NT2/D1 (cell line): ENCODE measurements around the gene PSME4.
"Not testable (repeated sequence)": the region's sequence is repeated elsewhere in the genome, so short reads cannot be mapped to it uniquely, and the experiment has no call there.

Experiments
- DNase-seq: peaks from one replicate; pipeline ENCODE4 v3.0.0-alpha.2; 2011; ENCODE audit warnings: low read depth, low spot score
- H3K27me3 ChIP-seq: 2 replicates; pipeline ENCODE4 v1.6.0; 2011; ENCODE audit warnings: mild to moderate bottlenecking; ENCODE audit not compliant: insufficient read length, insufficient read depth
- H3K36me3 ChIP-seq: 2 replicates; pipeline ENCODE4 v1.6.1; 2011; ENCODE audit warnings: mild to moderate bottlenecking, low read length, mixed read lengths; ENCODE audit not compliant: insufficient read depth, insufficient read length
- H3K4me1 ChIP-seq: 2 replicates; pipeline ENCODE4 v1.5.1; 2011; ENCODE audit not compliant: insufficient read depth, insufficient read length
- H3K4me3 ChIP-seq: 2 replicates; pipeline ENCODE4 v1.5.1; 2011; ENCODE audit warnings: low read depth; ENCODE audit not compliant: insufficient read length
- H3K9ac ChIP-seq: 2 replicates; pipeline ENCODE4 v1.6.0; 2011; ENCODE audit warnings: low read depth; ENCODE audit not compliant: insufficient read length
- H3K9me3 ChIP-seq: 2 replicates; pipeline ENCODE4 v1.5.1; 2011; ENCODE audit warnings: mild to moderate bottlenecking, low read length; ENCODE audit not compliant: insufficient read depth
- SUZ12 ChIP-seq: IDR thresholded peaks from 2 replicates; pipeline ENCODE4 v1.6.1; 2011; ENCODE audit not compliant: insufficient read length, insufficient read depth; ENCODE audit errors: extremely low read depth
- YY1 ChIP-seq: IDR thresholded peaks from 2 replicates; pipeline ENCODE4 v1.6.1; 2011; ENCODE audit not compliant: insufficient read length, insufficient read depth
- ZNF274 ChIP-seq: IDR thresholded peaks from 2 replicates; pipeline ENCODE4 v1.6.1; 2011; ENCODE audit warnings: mild to moderate bottlenecking, low read depth, low read length

The PSME4 gene

GRCh38 chr2:53969968-53970723 lies 647 bp downstream of the PSME4 start:
- H3K9me3 ChIP-seq, result no peaks in the 10 kb centered on the region
- no peaks in the 10 kb centered on the region for H3K4me1 ChIP-seq
- peak overlapping the region; percentile 79 for H3K4me3 ChIP-seq
- TF ChIP-seq YY1 (no peak), ZNF274 (no peak), SUZ12 (no peak)
- no peaks in the 10 kb centered on the region for H3K36me3 ChIP-seq
- DNase-seq, result peak; percentile 11
- no peaks in the 10 kb centered on the region for H3K27me3 ChIP-seq
- H3K9ac ChIP-seq, result peak overlapping the region; percentile 89

DNA sequence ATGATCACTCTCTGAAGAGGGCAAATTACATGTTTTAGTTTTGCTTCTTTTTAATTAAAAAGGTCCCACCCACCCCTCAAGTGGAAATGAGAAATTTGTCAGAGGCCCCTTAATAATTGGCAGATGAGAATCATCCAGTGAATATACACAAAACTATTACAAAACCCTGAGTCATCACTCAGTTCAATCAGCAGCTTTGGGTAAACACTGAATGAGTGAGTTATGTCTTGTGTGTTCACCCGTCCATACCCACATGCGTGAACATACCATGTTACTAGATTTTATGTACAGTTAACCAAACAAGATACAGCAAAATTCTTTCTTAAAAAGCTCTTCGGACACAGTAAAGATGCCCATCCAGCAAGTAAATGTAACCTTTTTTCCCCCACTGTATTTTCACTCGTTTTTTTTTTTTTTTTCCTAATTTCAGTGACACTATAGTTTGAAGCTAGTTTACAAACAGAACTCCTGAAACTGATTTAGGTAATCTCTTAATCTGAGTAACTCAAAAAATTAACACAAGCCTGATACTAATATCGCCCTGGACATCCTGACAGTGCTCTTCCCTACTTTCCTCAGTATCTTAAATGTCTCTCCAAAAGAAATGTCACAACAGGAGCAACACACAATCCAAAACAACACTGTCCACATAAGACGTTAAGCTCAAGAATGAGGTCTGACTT lies 1.4 kb downstream of the PSME4 start:
- Histone ChIP-seq H3K4me3 (peak overlapping the region; percentile 79), H3K4me1 (no peaks in the 10 kb centered on the region), H3K9ac (peak overlapping the region; percentile 89), H3K27me3 (no peaks in the 10 kb centered on the region), H3K9me3 (no peaks in the 10 kb centered on the region), H3K36me3 (no peaks in the 10 kb centered on the region)
- no peak for DNase-seq
- no peak for TF ChIP-seq SUZ12
- no peak for TF ChIP-seq YY1
- no peak for TF ChIP-seq ZNF274

GRCh38 chr2:53964987-53965687 lies 5.7 kb downstream of the PSME4 start:
- Histone ChIP-seq H3K27me3 (no peaks in the 10 kb centered on the region), H3K4me3 (no peak overlapping the region), H3K4me1 (no peaks in the 10 kb centered on the region), H3K36me3 (no peaks in the 10 kb centered on the region), H3K9ac (no peak overlapping the region), H3K9me3 (no peaks in the 10 kb centered on the region)
- DNase-seq, result no peak
- TF ChIP-seq YY1 (no peak), SUZ12 (no peak), ZNF274 (no peak)

GRCh38 chr2:53964257-53964952 lies 6.4 kb downstream of the PSME4 start:
- TF ChIP-seq SUZ12 (no peak), YY1 (no peak), ZNF274 (no peak)
- no peaks in the 10 kb centered on the region for H3K27me3 ChIP-seq
- DNase-seq, result no peak
- H3K9ac ChIP-seq, result no peak overlapping the region
- H3K36me3 ChIP-seq, result no peaks in the 10 kb centered on the region
- no peaks in the 10 kb centered on the region for H3K9me3 ChIP-seq
- no peak overlapping the region for H3K4me3 ChIP-seq
- no peaks in the 10 kb centered on the region for H3K4me1 ChIP-seq

DNA sequence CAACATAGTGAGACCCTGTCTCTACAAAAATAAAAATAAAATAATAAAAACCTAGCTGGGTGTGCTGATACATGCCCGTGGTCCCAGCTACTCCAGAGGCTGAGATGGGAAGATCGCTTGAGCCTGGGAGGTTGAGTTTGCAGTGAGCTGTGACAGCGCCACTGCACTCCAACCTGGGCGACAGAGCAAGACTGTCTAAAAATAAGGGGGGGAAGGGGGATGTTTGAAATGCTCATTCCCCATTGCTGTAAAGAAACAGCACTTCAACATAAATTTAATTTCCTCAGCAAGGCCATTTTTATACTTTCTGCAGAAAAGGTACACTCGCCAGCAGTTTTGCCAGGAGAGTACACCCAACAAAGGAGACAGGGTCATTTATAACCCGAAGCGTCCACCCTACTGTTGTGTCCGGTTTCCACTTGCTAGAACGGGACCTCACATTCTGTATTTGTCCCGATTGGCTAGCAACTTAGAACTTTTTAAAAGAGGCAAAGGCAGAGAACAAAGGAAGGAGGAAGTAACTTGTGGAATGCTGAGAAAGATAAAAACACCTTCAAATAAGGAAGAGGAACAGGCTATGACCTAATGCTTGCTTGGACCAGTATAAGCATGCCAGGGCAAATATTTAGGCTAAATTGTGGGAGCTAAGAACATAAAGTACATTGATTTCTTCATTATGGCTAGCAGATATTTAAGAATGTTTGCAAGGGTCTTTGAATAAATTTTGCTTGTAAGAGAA lies 9.1 kb downstream of the PSME4 start:
- H3K27me3 ChIP-seq, H3K4me1 ChIP-seq, DNase-seq, H3K4me3 ChIP-seq, H3K9me3 ChIP-seq, H3K36me3 ChIP-seq, H3K9ac ChIP-seq: not testable (repeated sequence)

DNA sequence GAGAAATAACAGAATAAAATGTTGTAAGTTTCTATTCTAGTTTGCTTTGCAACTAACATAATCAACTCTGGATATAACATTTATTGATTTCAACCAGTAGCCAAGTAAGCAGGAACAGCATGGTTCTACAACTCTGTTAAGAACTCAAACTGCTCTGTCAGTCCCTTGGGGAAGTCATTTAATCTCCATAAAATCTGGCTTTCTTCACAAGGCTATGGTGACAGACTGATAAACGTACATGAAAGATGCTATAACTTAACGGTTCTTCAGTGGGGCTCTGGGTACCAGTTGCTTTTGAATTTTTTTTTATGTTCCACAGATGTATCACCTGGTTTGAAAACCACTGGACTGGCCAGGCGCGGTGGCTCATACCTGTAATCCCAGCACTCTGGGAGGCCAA lies 10.3 kb downstream of the PSME4 start:
- H3K4me1 ChIP-seq, result no peaks in the 10 kb centered on the region
- H3K4me3 ChIP-seq, result no peak overlapping the region
- no peak for TF ChIP-seq ZNF274
- no peak for TF ChIP-seq YY1
- TF ChIP-seq SUZ12, result no peak
- no peaks in the 10 kb centered on the region for H3K27me3 ChIP-seq
- H3K9ac ChIP-seq, result no peak overlapping the region
- no peaks in the 10 kb centered on the region for H3K36me3 ChIP-seq
- no peak for DNase-seq
- no peaks in the 10 kb centered on the region for H3K9me3 ChIP-seq

DNA sequence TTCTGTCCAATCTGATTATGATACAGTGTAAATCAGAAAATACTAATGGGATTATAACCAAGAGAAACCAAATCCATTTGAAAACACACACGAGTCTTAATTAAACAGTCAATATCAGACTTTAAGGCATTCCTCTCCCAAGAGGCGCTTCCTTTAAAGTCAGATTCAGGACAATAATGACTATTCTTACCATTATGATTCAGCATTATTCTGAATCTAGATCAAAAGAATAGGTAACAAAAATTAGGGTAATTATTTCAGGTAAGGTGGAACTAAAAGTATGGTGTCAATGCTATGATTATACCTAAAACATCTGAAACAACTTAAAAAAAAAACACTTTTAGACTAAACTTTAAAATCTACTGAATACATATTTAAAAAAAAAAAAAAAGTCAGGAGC lies 12.3 kb downstream of the PSME4 start:
- Histone ChIP-seq H3K4me3 (no peak overlapping the region), H3K36me3 (no peaks in the 10 kb centered on the region), H3K4me1 (no peaks in the 10 kb centered on the region), H3K9ac (no peak overlapping the region), H3K27me3 (no peaks in the 10 kb centered on the region), H3K9me3 (no peaks in the 10 kb centered on the region)
- no peak for DNase-seq
- TF ChIP-seq SUZ12 (no peak), ZNF274 (no peak), YY1 (no peak)
